ENCODE results near the gene VSIG4. TPM values are rescaled to one million over a fixed set of nuclear protein-coding genes. Genes with fewer than 3 reads are reported as not detected.

VSIG4 gene
- total and polyA plus RNA-seq, 2 of the 8 experiments (the other 6 are each of a cell fraction or from before 2014, with no cell fraction given) = not detected

- Histone ChIP-seq H3K9ac (replicated peaks in 1 of 4; ENCODE audit: extremely low read depth in 1 of 4, low read depth in 3 of 4, low read length in 3 of 4) (no peak overlapping the region), H3K14ac (ENCODE audit: insufficient read length) (no peak overlapping the region), H2BK120ac (replicated peaks; ENCODE audit: low read depth, low read length) (no peak overlapping the region), H3K79me2 (ENCODE audit: control insufficient read depth in 1 of 2, insufficient read depth in 2 of 2, low read length in 2 of 2) (no peaks in the 10 kb centered on the region), H2BK15ac (ENCODE audit: low read length) (no peak overlapping the region), H3K23ac (ENCODE audit: insufficient read length) (no peak overlapping the region), H3K27ac (ENCODE audit: low read depth, low read length) (no peak overlapping the region), H3K27me3 (replicated peaks in 1 of 4; ENCODE audit: control insufficient read depth in 3 of 4, extremely low read depth in 1 of 4, insufficient read depth in 3 of 4, low read length in 3 of 4) (no peaks in the 10 kb centered on the region), H3K18ac (ENCODE audit: extremely low read depth, low read length) (no peak overlapping the region), H3K4me1 (replicated peaks in 1 of 4; ENCODE audit: control insufficient read depth in 3 of 4, insufficient read depth in 4 of 4, low read length in 3 of 4) (no peaks in the 10 kb centered on the region), H3K4ac (replicated peaks; ENCODE audit: insufficient read length, low read depth, low read length) (no peak overlapping the region), H3K56ac (replicated peaks; ENCODE audit: insufficient read length, low read depth, low read length) (no peak overlapping the region), H3K36me3 (ENCODE audit: control insufficient read depth in 2 of 4, insufficient read depth in 4 of 4, low read length in 3 of 4) (no peaks in the 10 kb centered on the region), H2BK20ac (ENCODE audit: low read length) (no peak overlapping the region), H4K91ac (replicated peaks; ENCODE audit: insufficient read length, low read length) (no peak overlapping the region), H4K8ac (ENCODE audit: extremely low read depth, insufficient read depth, low read length) (no peak overlapping the region), H3K4me2 (ENCODE audit: insufficient read depth in 1 of 2, low read depth in 2 of 2, low read length in 2 of 2) (no peak overlapping the region), H2BK5ac (ENCODE audit: low read depth, low read length) (no peak overlapping the region), H4K20me1 (replicated peaks in 1 of 2; ENCODE audit: control insufficient read depth in 1 of 2, insufficient read depth in 2 of 2, low read length in 2 of 2) (no peaks in the 10 kb centered on the region), H3K79me1 (ENCODE audit: low read depth, low read length) (no peaks in the 10 kb centered on the region), H4K5ac (ENCODE audit: insufficient read length, low read depth, low read length) (no peak overlapping the region), H2AFZ (ENCODE audit: low read length) (no peak overlapping the region), H2BK12ac (ENCODE audit: low read depth, low read length) (no peak overlapping the region), H3K9me3 (ENCODE audit: insufficient read depth in 2 of 2, low read depth in 1 of 2, low read length in 1 of 2) (peaks cover 0 to 20% of the 10 kb centered on the region in 2 experiments; a peak in 1 of 4 replicates), H2AK5ac (ENCODE audit: low read depth, low read length) (no peak overlapping the region), H3K4me3 (ENCODE audit: extremely low read depth in 1 of 4, insufficient read depth in 2 of 4, low read depth in 3 of 4, low read length in 4 of 4) (no peak overlapping the region), H3K23me2 (ENCODE audit: low read depth, low read length) (no peaks in the 10 kb centered on the region; the same call in 1 of the 2 replicates)
- CTCF ChIA-PET (ENCODE audit: partially characterized antibody) = no interaction called here
- DNase-seq (ENCODE audit: low read depth in 1 of 2, low spot score in 2 of 2) (no peak), FAIRE-seq (no peak)
- WGBS, 2 experiments (ENCODE audit: extremely low coverage in 1 of 2, insufficient coverage in 1 of 2, insufficient read length in 1 of 2, insufficient replicate concordance in 2 of 2, low coverage in 1 of 2, low lambda C conversion rate in 2 of 2, missing lambda C conversion rate in 1 of 2) = 66% methylated on average over 3 of the region's 3 CpGs; no CpG with 5 or more reads in 1 of the 2 experiments
- POLR2A ChIA-PET (ENCODE audit: partially characterized antibody) = no interaction called here
- TF ChIP-seq CBX8 (IDR thresholded peaks at IDR 0.05; ENCODE audit: borderline replicate concordance, low read depth, low read length) = no peak
- no peak for TF ChIP-seq JUN (IDR thresholded peaks at IDR 0.05; ENCODE audit: low read depth, low read length)
- no peak for TF ChIP-seq SAP30 (IDR thresholded peaks at IDR 0.05; ENCODE audit: insufficient read depth, insufficient replicate concordance, low read length)
- no peak for TF ChIP-seq HDAC2 (IDR thresholded peaks at IDR 0.05; ENCODE audit: borderline replicate concordance in 1 of 2, low read depth in 2 of 2, low read length in 2 of 2)
- TF ChIP-seq POLR2AphosphoS5 (IDR thresholded peaks at IDR 0.05; ENCODE audit: low read depth, low read length) = no peak
- no peak for TF ChIP-seq KDM4A (IDR thresholded peaks at IDR 0.05; ENCODE audit: low read depth, low read length, severe bottlenecking)
- no peak for TF ChIP-seq JUND (IDR thresholded peaks at IDR 0.05; ENCODE audit: low read length)
- TF ChIP-seq TEAD4 (IDR thresholded peaks at IDR 0.05; ENCODE audit: low read depth, low read length) = no peak
- TF ChIP-seq ASH2L (IDR thresholded peaks at IDR 0.05; ENCODE audit: low read length) = no peak
- TF ChIP-seq TBP (IDR thresholded peaks at IDR 0.05; ENCODE audit: low read depth, low read length) = no peak
- no peak for TF ChIP-seq SRF (IDR thresholded peaks at IDR 0.05; ENCODE audit: low read depth, low read length)
- no peak for TF ChIP-seq FOSL1 (IDR thresholded peaks at IDR 0.05; ENCODE audit: insufficient read depth, low read depth, low read length)
- TF ChIP-seq TCF12 (IDR thresholded peaks at IDR 0.05; ENCODE audit: low read depth, low read length) = no peak
- no peak for TF ChIP-seq POU5F1 (IDR thresholded peaks at IDR 0.05; ENCODE audit: low read depth, low read length)
These were observed 2.6 kb upstream of the VSIG4 start for GRCh38 chrX:66042307-66043077.

Measured in H1 (cell line).